ENCODE results near the gene ARID1B. TPM values are rescaled to one million over a fixed set of nuclear protein-coding genes. Genes with fewer than 3 reads are reported as not detected.

The ARID1B gene
- total RNA-seq, 1 donor from 2014 or later = 47.3 TPM

GRCh38 chr6:157219201-157220200, 442.3 kb downstream of the ARID1B start:
- DNase-seq (ENCODE audit: low read depth) = no peak
- no peak for TF ChIP-seq CTCF (IDR thresholded peaks at IDR 0.05; ENCODE audit: insufficient read depth, low read length, poor library complexity, severe bottlenecking)

GRCh38 chr6:157220485-157220884, 443.3 kb downstream of the ARID1B start:
- TF ChIP-seq CTCF (IDR thresholded peaks at IDR 0.05; ENCODE audit: insufficient read depth, low read length, poor library complexity, severe bottlenecking) = no peak

More at GRCh38 chr6:157219201-157220200, 442.3 kb downstream of the ARID1B start:
- Histone ChIP-seq H3K4me3 (ENCODE audit: low read depth, low read length) (no peak overlapping the region), H3K36me3 (ENCODE audit: control insufficient read depth, insufficient read depth, low read length) (no peaks in the 10 kb centered on the region), H3K27me3 (ENCODE audit: control insufficient read depth, insufficient read depth, low read length) (no peaks in the 10 kb centered on the region)

DNA sequence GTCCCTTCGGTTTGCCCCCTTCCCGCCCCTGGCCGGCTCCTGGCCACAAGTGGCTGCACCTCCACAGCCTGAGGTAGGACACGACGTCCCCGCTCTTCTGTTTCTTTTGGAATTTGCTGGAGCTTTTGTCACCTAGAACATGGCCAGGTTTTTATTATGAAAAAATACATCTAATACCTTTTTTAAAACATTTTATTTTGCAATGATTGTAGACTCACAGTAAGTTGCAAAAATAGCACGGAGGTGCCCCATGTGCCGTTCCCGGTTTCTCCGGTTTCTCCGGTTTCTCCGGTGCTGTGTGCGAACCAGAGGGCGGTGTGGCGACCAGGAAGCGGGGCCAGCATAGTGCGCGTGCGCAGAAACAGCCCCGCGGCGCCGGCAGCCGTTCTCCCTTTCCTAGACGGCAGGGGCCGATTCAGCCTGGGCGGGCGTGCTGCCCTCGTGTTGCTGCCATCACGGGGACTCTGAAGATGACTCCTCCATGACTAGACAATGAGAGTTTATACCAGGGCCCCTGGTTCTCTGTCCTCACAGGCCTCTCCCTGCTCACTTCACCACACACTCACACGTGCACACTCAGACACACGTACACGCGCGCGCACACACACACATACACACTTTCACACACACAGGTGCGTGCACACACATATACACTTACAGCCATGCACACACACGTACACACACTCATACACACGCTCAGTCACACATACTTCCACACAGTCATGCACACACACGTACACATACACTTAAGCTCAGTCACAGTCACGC, 444.1 kb downstream of the ARID1B start:
- Histone ChIP-seq H3K4me3 (ENCODE audit: low read depth, low read length) (peak overlapping the region; percentile 18), H3K27me3 (ENCODE audit: control insufficient read depth, insufficient read depth, low read length) (no peaks in the 10 kb centered on the region), H3K36me3 (ENCODE audit: control insufficient read depth, insufficient read depth, low read length) (no peaks in the 10 kb centered on the region)
- DNase-seq (ENCODE audit: low read depth) = no peak
- TF ChIP-seq CTCF (IDR thresholded peaks at IDR 0.05; ENCODE audit: insufficient read depth, low read length, poor library complexity, severe bottlenecking) = peak; percentile 26

More at GRCh38 chr6:157220485-157220884, 443.3 kb downstream of the ARID1B start:
- no peaks in the 10 kb centered on the region for H3K36me3 ChIP-seq (ENCODE audit: control insufficient read depth, insufficient read depth, low read length)
- no peak for DNase-seq (ENCODE audit: low read depth)
- no peak overlapping the region for H3K4me3 ChIP-seq (ENCODE audit: low read depth, low read length)
- no peaks in the 10 kb centered on the region for H3K27me3 ChIP-seq (ENCODE audit: control insufficient read depth, insufficient read depth, low read length)

DNA sequence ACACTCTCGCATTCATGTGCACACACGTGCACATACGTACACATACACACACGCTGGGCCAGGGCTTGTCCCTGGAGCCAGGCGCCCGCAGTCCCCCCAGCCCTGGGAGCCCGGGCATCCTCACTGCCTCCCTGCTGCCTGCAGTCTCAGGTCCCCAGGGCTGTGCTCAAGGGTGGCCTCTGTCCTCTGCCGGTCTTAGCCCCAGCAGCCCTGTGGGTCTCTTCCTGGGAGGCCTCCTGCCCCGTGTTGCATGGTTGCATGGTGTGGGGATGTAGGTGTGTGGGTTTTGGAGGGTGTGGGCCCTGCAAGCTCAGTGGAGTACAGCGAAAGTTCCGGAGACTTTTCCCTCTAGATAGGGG, 444.6 kb downstream of the ARID1B start:
- H3K36me3 ChIP-seq (ENCODE audit: control insufficient read depth, insufficient read depth, low read length) = no peaks in the 10 kb centered on the region
- no peaks in the 10 kb centered on the region for H3K27me3 ChIP-seq (ENCODE audit: control insufficient read depth, insufficient read depth, low read length)
- no peak for TF ChIP-seq CTCF (IDR thresholded peaks at IDR 0.05; ENCODE audit: insufficient read depth, low read length, poor library complexity, severe bottlenecking)
- DNase-seq (ENCODE audit: low read depth) = no peak
- no peak overlapping the region for H3K4me3 ChIP-seq (ENCODE audit: low read depth, low read length)

GRCh38 chr6:157222201-157222981, 445.2 kb downstream of the ARID1B start:
- no peak for TF ChIP-seq CTCF (IDR thresholded peaks at IDR 0.05; ENCODE audit: insufficient read depth, low read length, poor library complexity, severe bottlenecking)

More at GRCh38 chr6:157222201-157222981, 445.2 kb downstream of the ARID1B start:
- no peak for DNase-seq (ENCODE audit: low read depth)
- no peak overlapping the region for H3K4me3 ChIP-seq (ENCODE audit: low read depth, low read length)
- no peaks in the 10 kb centered on the region for H3K36me3 ChIP-seq (ENCODE audit: control insufficient read depth, insufficient read depth, low read length)
- no peaks in the 10 kb centered on the region for H3K27me3 ChIP-seq (ENCODE audit: control insufficient read depth, insufficient read depth, low read length)
